ENCODE data around the gene SNAI3. TPM values are rescaled to one million over a fixed set of nuclear protein-coding genes. Genes with fewer than 3 reads are reported as not detected.
A peak's percentile ranks its signal among the peaks of the same experiment; 100 is the strongest.

Gene SNAI3
- total RNA-seq, 2 experiments from 2014 or later, result 13.4 to 14.3 TPM

DNA sequence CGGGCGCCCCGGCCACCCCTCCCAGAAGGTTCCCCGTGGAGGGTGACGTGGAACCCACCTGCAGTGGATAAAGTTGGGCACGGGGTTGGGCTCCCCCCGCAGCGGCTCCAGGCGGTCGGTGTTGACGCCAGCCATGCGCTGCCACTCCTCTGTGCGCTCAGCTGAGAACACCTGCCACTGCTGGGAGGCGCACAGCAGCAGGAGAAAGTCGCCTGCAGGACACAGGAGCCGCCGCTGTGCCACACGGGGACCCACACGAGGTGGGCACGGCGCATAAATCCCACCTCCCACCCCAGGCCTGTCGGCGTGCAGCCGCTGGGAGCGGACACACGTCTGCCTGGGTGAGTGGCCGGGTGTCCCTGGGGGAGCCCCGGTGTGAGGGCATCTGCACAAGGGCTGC lies 40.7 kb upstream of the SNAI3 start:
- Mint-ChIP-seq H3K4me3 (no peak overlapping the region), H3K9me3 (ENCODE audit: insufficient read depth) (no peaks in the 10 kb centered on the region), H3K27me3 (ENCODE audit: low read depth) (no peaks in the 10 kb centered on the region), H3K4me1 (ENCODE audit: low read depth) (peaks cover 6% of the 10 kb centered on the region), H3K27ac (no peak overlapping the region), H3K36me3 (ENCODE audit: low read depth) (peaks cover 42% of the 10 kb centered on the region)
- ATAC-seq, result no peak
- ChIA-PET POLR2A (no interaction called here), CTCF (no interaction called here)
- DNase-seq, result no peak

DNA sequence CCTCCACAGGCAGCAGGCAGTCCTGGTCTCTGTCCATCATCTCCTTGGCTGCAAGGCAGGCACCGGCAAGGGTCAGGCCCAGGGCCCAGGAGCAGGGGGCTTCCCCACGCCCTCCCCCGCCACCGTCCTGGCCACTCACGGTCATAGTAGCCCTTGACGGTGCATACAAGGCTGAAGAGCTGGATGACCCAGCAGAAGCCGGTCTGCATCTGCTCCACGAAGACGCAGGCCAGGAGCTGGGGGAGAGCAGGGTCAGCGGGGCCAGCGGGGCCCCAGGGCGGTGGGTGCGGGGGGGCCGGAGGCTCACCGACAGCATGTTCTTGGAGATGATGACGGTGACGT lies 40.1 kb upstream of the SNAI3 start:
- ChIA-PET CTCF (no interaction called here), POLR2A (no interaction called here)
- H3K27me3 Mint-ChIP-seq (ENCODE audit: low read depth), result no peaks in the 10 kb centered on the region
- H3K36me3 Mint-ChIP-seq (ENCODE audit: low read depth), result peaks cover 41% of the 10 kb centered on the region
- DNase-seq (no peak), ATAC-seq (no peak)
- H3K4me1 Mint-ChIP-seq (ENCODE audit: low read depth), result peaks cover 5% of the 10 kb centered on the region
- no peak overlapping the region for H3K27ac Mint-ChIP-seq
- H3K9me3 Mint-ChIP-seq (ENCODE audit: insufficient read depth), result no peaks in the 10 kb centered on the region
- H3K4me3 Mint-ChIP-seq, result no peak overlapping the region

DNA sequence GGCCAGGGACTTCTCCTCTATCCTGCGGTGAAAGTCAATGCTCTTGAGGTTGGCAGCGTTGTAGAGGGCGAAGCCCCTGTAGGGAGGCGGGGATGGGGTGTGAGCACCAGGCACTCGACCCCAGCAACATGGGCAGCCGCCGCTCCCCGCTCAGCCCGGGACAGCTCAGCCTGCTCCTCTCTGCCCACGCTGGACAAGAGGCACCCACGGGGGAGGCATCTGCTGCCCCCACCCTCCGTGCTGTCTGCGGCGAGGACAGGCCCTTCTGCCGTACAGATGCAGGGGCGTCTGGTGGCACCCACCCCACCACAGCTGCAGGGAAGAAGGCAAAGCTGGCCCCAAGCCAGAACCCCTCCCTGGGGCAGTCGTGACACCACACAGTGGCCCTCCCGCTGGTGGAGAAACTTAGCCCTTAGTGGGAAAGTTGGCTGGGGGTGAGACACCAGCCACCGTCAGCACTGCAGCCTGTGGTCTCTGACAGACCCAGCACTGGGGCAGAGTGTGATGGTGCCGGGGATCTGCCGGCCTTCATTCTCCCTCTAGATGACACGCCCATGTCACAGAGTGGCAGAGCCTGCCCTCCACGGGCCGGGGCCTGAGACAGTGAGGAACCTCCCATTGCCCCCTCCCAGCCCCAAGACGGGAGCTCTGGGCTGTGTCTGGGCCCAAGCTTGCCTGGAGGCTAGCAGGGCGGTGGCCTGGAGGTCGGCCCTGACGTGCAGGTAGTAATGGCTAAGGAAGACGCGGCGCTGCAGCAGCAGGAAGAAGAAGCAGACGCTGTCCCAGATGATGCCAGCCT lies 39.5 kb upstream of the SNAI3 start:
- Mint-ChIP-seq H3K27ac (peak overlapping the region; percentile 30), H3K4me1 (ENCODE audit: low read depth) (peaks cover 2% of the 10 kb centered on the region), H3K36me3 (ENCODE audit: low read depth) (peaks cover 36% of the 10 kb centered on the region), H3K9me3 (ENCODE audit: insufficient read depth) (no peaks in the 10 kb centered on the region), H3K27me3 (ENCODE audit: low read depth) (no peaks in the 10 kb centered on the region), H3K4me3 (no peak overlapping the region)
- ATAC-seq (no peak), DNase-seq (no peak)
- POLR2A ChIA-PET, result no interaction called here
- CTCF ChIA-PET, result no interaction called here

DNA sequence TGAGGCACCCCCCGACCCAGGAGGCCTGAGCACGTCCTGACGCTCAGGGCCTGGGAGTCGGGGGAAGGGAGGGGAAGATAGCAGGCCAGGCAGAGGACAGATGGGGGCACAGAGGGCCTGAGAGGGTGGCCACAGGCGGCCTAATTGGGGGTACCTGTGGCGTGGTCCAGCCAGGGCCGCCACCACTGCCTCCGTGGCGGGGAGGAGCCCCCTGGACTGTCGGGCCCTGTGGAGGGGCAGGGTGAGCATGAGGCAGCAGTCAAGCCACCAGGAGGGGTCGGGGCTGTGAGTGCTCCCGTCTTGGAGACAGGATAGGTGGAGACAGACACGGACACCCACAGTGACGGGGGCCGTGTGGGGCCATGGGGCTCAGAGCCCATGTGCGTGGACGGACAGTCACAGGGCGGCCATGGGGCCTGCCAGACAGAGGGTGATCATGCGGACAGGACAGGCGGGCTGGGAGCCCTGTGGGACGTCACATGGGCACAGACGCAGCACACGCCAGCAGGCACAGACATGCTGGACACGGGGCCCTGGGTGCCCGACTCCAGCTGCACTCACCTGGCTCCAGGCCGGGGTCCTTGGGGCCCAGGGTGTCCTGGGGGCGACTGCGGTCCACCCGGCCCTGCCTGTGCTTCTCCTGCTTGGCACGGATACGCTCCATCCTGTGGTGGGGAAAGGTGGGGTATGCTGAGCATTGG lies 38.7 kb upstream of the SNAI3 start:
- H3K36me3 Mint-ChIP-seq (ENCODE audit: low read depth), result peaks cover 40% of the 10 kb centered on the region
- ATAC-seq (no peak), DNase-seq (no peak)
- ChIA-PET CTCF (no interaction called here), POLR2A (no interaction called here)
- no peak overlapping the region for H3K27ac Mint-ChIP-seq
- H3K4me1 Mint-ChIP-seq (ENCODE audit: low read depth), result no peaks in the 10 kb centered on the region
- no peaks in the 10 kb centered on the region for H3K27me3 Mint-ChIP-seq (ENCODE audit: low read depth)
- no peaks in the 10 kb centered on the region for H3K9me3 Mint-ChIP-seq (ENCODE audit: insufficient read depth)
- H3K4me3 Mint-ChIP-seq, result no peak overlapping the region

DNA sequence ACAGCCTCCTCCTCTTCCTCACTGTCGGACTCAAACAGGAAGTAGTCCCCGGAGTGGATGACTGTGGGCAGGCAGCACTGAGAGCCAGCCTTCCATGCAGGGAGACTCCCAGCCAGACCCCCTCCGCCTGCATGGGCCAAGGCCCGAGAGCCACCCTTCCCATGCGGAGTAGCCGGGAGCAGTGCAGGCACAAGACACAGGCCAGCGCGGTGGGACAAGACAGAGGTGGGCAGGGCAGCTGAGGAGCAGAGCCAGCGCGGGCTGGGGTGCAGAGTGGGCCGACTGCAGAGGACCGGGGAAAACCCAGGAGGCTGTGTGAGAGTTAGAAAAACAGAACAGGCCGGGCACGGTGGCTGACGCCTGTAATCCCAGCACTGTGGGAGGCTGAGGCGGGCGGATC lies 37.6 kb upstream of the SNAI3 start:
- Mint-ChIP-seq H3K9me3 (ENCODE audit: insufficient read depth) (no peaks in the 10 kb centered on the region), H3K36me3 (ENCODE audit: low read depth) (peaks cover 46% of the 10 kb centered on the region), H3K4me1 (ENCODE audit: low read depth) (no peaks in the 10 kb centered on the region), H3K27me3 (ENCODE audit: low read depth) (no peaks in the 10 kb centered on the region), H3K4me3 (no peak overlapping the region), H3K27ac (no peak overlapping the region)
- CTCF ChIA-PET, result no interaction called here
- ATAC-seq (no peak), DNase-seq (no peak)
- POLR2A ChIA-PET, result no interaction called here

DNA sequence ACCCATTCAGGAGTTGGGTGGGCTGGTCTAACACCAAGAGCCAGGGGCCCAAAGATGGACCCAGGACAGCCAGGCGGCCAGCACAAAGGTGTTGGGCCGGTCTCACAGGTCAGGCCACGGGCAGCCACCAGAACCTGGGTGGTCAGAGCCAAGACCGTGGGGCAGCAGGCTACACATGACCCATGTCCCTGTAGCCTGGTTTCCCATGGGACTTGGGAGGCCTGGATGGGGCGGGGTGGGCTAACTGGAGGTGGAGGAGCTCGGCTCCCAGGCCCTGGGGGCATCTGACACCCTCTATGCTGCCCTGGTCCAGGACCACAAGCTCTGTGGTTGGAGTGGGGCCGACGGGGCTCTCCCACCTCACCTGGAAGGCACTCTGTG lies 37.2 kb upstream of the SNAI3 start:
- ATAC-seq, result no peak
- H3K4me1 Mint-ChIP-seq (ENCODE audit: low read depth), result no peaks in the 10 kb centered on the region
- CTCF ChIA-PET, result no interaction called here
- H3K27me3 Mint-ChIP-seq (ENCODE audit: low read depth), result no peaks in the 10 kb centered on the region
- no peaks in the 10 kb centered on the region for H3K9me3 Mint-ChIP-seq (ENCODE audit: insufficient read depth)
- H3K27ac Mint-ChIP-seq, result no peak overlapping the region
- POLR2A ChIA-PET, result interaction anchor here (0.6 kb wide), 1 partner anchor 130 kb away, joined by 3 read pairs; no protein-coding TSS in a partner anchor
- H3K4me3 Mint-ChIP-seq, result no peak overlapping the region
- H3K36me3 Mint-ChIP-seq (ENCODE audit: low read depth), result peaks cover 47% of the 10 kb centered on the region
- DNase-seq, result no peak

DNA sequence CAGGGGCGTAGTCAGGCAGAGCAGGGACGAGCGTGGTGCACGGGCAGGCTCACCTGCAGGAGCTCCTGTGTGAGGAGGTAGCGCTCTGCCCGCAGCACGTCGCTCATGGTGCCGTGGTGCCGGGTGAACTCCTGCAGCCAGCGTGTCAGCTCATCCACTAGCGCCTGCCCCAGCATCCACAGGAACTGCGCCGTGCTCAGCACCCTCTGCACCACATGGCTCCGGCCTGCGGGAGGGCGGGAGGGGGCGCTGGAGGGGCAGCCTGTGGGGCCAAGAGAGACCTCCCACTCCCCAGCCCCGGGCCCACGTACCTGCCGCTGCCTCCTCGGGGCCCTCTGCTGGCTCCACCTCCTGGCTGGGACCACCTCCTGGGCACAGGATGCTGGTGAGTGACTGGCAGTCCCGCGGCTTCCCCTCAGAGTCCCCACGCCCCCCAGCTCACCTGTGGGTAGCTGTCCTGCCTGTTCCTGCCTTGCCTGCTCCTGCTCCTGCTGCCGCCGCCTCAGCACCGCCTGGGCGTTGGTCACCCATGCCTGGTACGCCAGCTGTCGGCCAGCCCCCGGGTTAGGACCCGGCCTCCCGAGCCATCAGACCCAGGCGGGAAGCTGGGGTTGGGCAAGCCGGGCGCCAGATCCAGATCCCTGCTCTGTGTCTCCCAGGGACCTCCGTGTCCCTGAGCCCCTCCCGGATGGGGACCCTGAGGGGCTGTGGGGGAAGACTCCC lies 36.6 kb upstream of the SNAI3 start:
- no peak overlapping the region for H3K4me3 Mint-ChIP-seq
- no peaks in the 10 kb centered on the region for H3K9me3 Mint-ChIP-seq (ENCODE audit: insufficient read depth)
- no peak overlapping the region for H3K27ac Mint-ChIP-seq
- CTCF ChIA-PET, result no interaction called here
- POLR2A ChIA-PET, result interaction anchor here (0.6 kb wide), 1 partner anchor 129 kb away, joined by 3 read pairs; no protein-coding TSS in a partner anchor
- H3K4me1 Mint-ChIP-seq (ENCODE audit: low read depth), result no peaks in the 10 kb centered on the region
- DNase-seq, result no peak
- ATAC-seq, result no peak
- H3K27me3 Mint-ChIP-seq (ENCODE audit: low read depth), result no peaks in the 10 kb centered on the region
- H3K36me3 Mint-ChIP-seq (ENCODE audit: low read depth), result peaks cover 48% of the 10 kb centered on the region

DNA sequence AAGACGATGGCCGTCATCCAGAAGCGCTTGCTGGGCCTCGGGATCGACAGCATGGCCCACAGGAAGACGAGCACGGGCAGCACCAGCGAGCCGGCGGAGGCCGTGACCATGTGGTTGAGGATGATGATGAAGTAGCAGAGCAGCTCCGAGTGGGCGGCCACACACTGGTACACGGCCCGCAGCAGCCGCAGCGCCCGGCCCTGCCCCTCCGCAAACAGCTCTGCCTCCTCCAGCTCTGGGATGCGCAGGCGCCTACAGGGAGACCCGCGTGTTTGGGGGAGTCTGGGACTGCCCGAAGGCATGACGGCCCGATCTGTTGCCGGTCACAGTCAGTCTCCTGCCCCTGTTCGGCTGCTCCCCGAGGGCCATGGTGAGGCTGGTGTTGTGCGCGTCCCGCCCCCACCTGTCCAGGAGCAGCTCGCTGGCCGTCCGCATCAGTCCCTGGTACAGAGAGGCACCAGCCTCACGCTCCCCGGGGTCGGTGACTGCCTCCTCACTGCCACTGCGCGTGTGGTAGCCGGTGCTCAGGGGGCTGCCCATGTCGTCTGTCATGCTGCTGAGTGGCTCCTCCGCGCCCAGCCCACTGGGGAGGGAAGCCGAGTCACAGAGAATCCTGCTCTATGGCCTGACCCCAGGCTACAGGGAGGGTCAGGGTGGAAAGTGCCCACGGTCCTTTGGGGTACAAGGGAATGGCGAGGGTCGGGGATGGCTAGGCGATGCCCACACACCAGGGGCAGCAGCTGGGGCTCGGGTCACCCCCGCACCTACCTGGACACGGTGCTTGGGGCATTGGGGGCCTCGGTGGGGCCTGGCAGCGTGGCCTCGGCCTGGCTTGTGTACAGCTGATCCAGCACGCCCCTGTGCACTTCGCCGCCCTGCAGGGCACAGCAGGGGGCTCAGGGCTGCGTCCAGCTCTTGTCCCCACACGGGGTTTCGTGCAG lies 35.8 kb upstream of the SNAI3 start:
- Mint-ChIP-seq H3K9me3 (ENCODE audit: insufficient read depth) (no peaks in the 10 kb centered on the region), H3K36me3 (ENCODE audit: low read depth) (peaks cover 50% of the 10 kb centered on the region), H3K27ac (no peak overlapping the region), H3K27me3 (ENCODE audit: low read depth) (no peaks in the 10 kb centered on the region), H3K4me1 (ENCODE audit: low read depth) (no peaks in the 10 kb centered on the region), H3K4me3 (no peak overlapping the region)
- ChIA-PET POLR2A (no interaction called here), CTCF (no interaction called here)
- no peak for ATAC-seq
- DNase-seq, result no peak

DNA sequence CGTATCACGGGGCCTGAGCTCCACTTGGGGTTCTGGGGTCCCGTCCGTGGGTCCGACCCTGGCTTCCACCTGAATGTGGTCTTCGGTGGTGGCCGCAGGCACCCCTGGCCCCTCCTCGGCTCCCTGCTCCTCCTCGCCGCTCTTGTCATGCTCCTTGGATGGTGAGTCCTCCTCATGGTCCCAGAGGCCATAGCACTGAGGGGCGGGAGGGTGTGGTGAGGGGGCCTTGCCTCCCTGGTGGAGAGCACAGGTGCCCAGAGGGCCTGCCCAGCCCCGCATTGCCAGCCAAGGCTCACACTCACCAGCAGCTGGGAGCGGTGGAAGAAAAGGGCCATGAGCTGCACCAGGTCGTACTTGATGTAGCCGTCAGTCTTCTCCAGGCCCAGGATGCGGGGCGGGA lies 34.9 kb upstream of the SNAI3 start:
- ATAC-seq (no peak), DNase-seq (no peak)
- Mint-ChIP-seq H3K27ac (no peak overlapping the region), H3K4me1 (ENCODE audit: low read depth) (no peaks in the 10 kb centered on the region), H3K27me3 (ENCODE audit: low read depth) (no peaks in the 10 kb centered on the region), H3K9me3 (ENCODE audit: insufficient read depth) (no peaks in the 10 kb centered on the region), H3K36me3 (ENCODE audit: low read depth) (peaks cover 53% of the 10 kb centered on the region), H3K4me3 (no peak overlapping the region)
- CTCF ChIA-PET, result no interaction called here
- POLR2A ChIA-PET, result no interaction called here

DNA sequence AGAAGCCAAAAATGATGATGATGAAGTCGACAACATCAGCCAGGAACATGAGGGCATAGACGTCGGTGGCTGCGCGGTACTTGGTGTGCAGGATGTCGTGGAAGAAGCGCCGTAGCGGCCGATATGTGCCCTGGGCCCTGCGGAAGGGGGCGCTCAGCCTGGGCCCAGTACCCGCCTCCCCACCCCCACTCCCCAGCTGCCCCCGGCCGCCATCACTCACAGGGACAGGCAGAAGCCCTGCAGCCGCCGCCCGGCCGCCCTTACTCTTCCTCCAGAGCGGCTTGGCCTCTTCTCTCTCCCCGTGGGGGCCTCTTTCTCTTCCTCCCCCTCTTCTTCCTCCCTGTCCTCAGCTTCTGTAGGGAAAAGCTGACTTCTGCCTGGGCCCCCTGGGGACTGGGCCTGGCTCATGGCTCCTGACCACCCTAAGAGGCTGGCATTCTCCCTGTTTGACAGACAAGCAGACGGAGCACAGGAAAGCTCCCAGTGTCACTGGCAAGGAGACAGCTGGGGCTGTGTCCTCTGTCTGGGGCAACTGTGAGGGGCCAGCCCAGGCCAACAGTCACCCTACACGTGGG lies 34.2 kb upstream of the SNAI3 start:
- Mint-ChIP-seq H3K4me1 (ENCODE audit: low read depth) (no peaks in the 10 kb centered on the region), H3K4me3 (no peak overlapping the region), H3K27me3 (ENCODE audit: low read depth) (no peaks in the 10 kb centered on the region), H3K27ac (no peak overlapping the region), H3K9me3 (ENCODE audit: insufficient read depth) (no peaks in the 10 kb centered on the region), H3K36me3 (ENCODE audit: low read depth) (peaks cover 49% of the 10 kb centered on the region)
- ChIA-PET POLR2A (interaction anchor here (0.6 kb wide), 1 partner anchor 258 kb away, joined by 3 read pairs; no protein-coding TSS in a partner anchor), CTCF (no interaction called here)
- ATAC-seq (no peak), DNase-seq (no peak)

DNA sequence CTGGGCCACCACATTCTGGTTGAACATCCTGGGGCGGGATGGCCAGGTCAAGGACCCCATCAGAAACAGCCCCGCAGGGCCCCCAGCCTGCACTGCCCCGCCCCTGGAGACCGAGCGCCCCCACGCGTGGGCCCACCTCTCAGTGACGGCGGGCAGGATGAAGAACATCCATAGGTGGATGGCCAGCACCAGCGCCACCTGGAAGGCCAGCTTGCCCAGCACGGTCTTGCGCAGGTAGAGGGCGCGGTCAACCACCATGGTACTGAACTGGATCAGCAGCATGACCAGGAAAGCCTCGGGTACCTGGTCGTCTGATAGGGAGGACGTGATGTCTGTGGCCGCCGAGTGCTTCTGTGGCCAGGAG lies 33.6 kb upstream of the SNAI3 start:
- Mint-ChIP-seq H3K4me3 (no peak overlapping the region), H3K4me1 (ENCODE audit: low read depth) (no peaks in the 10 kb centered on the region)

More for the DNA sequence above, 33.6 kb upstream of the SNAI3 start:
- Mint-ChIP-seq H3K36me3 (ENCODE audit: low read depth) (peaks cover 47% of the 10 kb centered on the region), H3K27ac (no peak overlapping the region), H3K9me3 (ENCODE audit: insufficient read depth) (no peaks in the 10 kb centered on the region), H3K27me3 (ENCODE audit: low read depth) (no peaks in the 10 kb centered on the region)
- ChIA-PET POLR2A (interaction anchor here (0.6 kb wide), 1 partner anchor 258 kb away, joined by 3 read pairs; no protein-coding TSS in a partner anchor), CTCF (no interaction called here)
- DNase-seq, result no peak
- ATAC-seq, result no peak

Data from activated CD8-positive, alpha-beta T cell treated with anti-CD3 and anti-CD28 coated beads, Interleukin-2, amount 10 ng/mL, durations not matched to agents 7 days and 5 days (primary cell).